Mesenchymal stem cell (in vitro differentiated cells and primary cell): ENCODE measurements around the gene CDRT15. TPM values are rescaled to one million over a fixed set of nuclear protein-coding genes. Genes with fewer than 3 reads are reported as not detected.
"Not testable (repeated sequence)": the region's sequence is repeated elsewhere in the genome, so short reads cannot be mapped to it uniquely, and the experiment has no call there.

Source experiments
- DNase-seq: peaks from one replicate; pipeline ENCODE4 v3.0.0-alpha.2; 2013
- H2AFZ ChIP-seq: one replicate; pipeline ENCODE4 v1.6.1; 2013; ENCODE audit warnings: low read depth, mild to moderate bottlenecking, control low read depth, inconsistent platforms, low read length, moderate library complexity
- H2AK5ac ChIP-seq: 2 replicates; pipeline ENCODE4 v1.6.1; 2013; ENCODE audit warnings: low read length, moderate library complexity, mild to moderate bottlenecking, inconsistent platforms; ENCODE audit not compliant: severe bottlenecking
- H2BK120ac ChIP-seq: one replicate; pipeline ENCODE4 v1.6.1; 2013; ENCODE audit warnings: low read depth, mild to moderate bottlenecking, inconsistent platforms, low read length, moderate library complexity
- H2BK12ac ChIP-seq, 2 experiments: one replicate each; pipeline ENCODE4 v1.6.1; 2013; ENCODE audit warnings: inconsistent platforms in 2 of 2, low read length in 2 of 2, mild to moderate bottlenecking in 2 of 2, moderate library complexity in 2 of 2, control low read depth in 1 of 2
- H2BK15ac ChIP-seq: one replicate; pipeline ENCODE4 v1.6.1; 2013; ENCODE audit warnings: mild to moderate bottlenecking, low read depth, inconsistent platforms; ENCODE audit not compliant: poor library complexity, severe bottlenecking
- H2BK5ac ChIP-seq: 2 replicates; pipeline ENCODE4 v1.6.1; 2013; ENCODE audit warnings: low read depth, mild to moderate bottlenecking, low read length, control low read depth, inconsistent platforms; ENCODE audit not compliant: poor library complexity, severe bottlenecking
- H3K14ac ChIP-seq, 2 experiments: one replicate each; pipeline ENCODE4 v1.6.1; 2013; ENCODE audit warnings: inconsistent platforms in 2 of 2, low read length in 2 of 2, control low read depth in 1 of 2, mild to moderate bottlenecking in 1 of 2, moderate library complexity in 1 of 2
- H3K18ac ChIP-seq, 2 experiments: one replicate each; pipeline ENCODE4 v1.6.1; 2013; ENCODE audit warnings: inconsistent platforms in 2 of 2, low read length in 2 of 2, control low read depth in 1 of 2, low read depth in 1 of 2, mild to moderate bottlenecking in 1 of 2
- H3K23ac ChIP-seq, 2 experiments: one replicate each; pipeline ENCODE4 v1.6.1; 2013; ENCODE audit warnings: inconsistent platforms in 2 of 2, low read length in 2 of 2, mild to moderate bottlenecking in 2 of 2, moderate library complexity in 2 of 2, control low read depth in 1 of 2
- H3K27ac ChIP-seq: 2 replicates; pipeline ENCODE4 v1.5.1; 2013; ENCODE audit warnings: mild to moderate bottlenecking, moderate library complexity, low read length, control low read depth, inconsistent platforms; ENCODE audit not compliant: poor library complexity, severe bottlenecking
- H3K27me3 ChIP-seq, 2 experiments: 2 replicates each; pipeline versions ENCODE4 v1.6.1 to v1.7.0; 2013; ENCODE audit warnings: low read length in 2 of 2, mild to moderate bottlenecking in 2 of 2, moderate library complexity in 2 of 2, control low read depth in 1 of 2, inconsistent platforms in 1 of 2; ENCODE audit not compliant: control insufficient read depth in 1 of 2, insufficient read depth in 1 of 2
- H3K36me3 ChIP-seq, 2 experiments: 2 replicates each; pipeline versions ENCODE4 v1.6.1 to v1.7.0; 2013; ENCODE audit warnings: low read length in 2 of 2, control low read depth in 1 of 2, inconsistent platforms in 1 of 2, low read depth in 1 of 2, mild to moderate bottlenecking in 1 of 2; ENCODE audit not compliant: insufficient read depth in 2 of 2, control insufficient read depth in 1 of 2
- H3K4ac ChIP-seq, 2 experiments: one replicate each; pipeline ENCODE4 v1.6.1; 2013; ENCODE audit warnings: inconsistent platforms in 2 of 2, low read length in 2 of 2, mild to moderate bottlenecking in 2 of 2, moderate library complexity in 2 of 2, control low read depth in 1 of 2, low read depth in 1 of 2
- H3K4me1 ChIP-seq: 2 replicates; pipeline ENCODE4 v1.6.1; 2013; ENCODE audit warnings: low read depth, low read length, control low read depth; ENCODE audit not compliant: control insufficient read depth, insufficient read depth
- H3K4me2 ChIP-seq: 2 replicates; pipeline ENCODE4 v1.6.1; 2013; ENCODE audit warnings: low read length, mild to moderate bottlenecking, inconsistent platforms; ENCODE audit not compliant: poor library complexity, severe bottlenecking
- H3K4me3 ChIP-seq, 2 experiments: 2 replicates each; pipeline versions ENCODE4 v1.5.1 to v1.7.0; 2013; ENCODE audit warnings: low read length in 2 of 2, mild to moderate bottlenecking in 2 of 2, control low read depth in 1 of 2, low read depth in 1 of 2; ENCODE audit not compliant: insufficient read depth in 1 of 2
- H3K79me1 ChIP-seq: replicated peaks from 2 replicates; pipeline ENCODE4 v1.6.1; 2013; ENCODE audit warnings: mild to moderate bottlenecking, control low read depth, low read length, inconsistent platforms; ENCODE audit not compliant: poor library complexity, severe bottlenecking
- H3K9ac ChIP-seq: 2 replicates; pipeline ENCODE4 v1.7.0; 2013; ENCODE audit warnings: mild to moderate bottlenecking, low read length, moderate library complexity
- H3K9me3 ChIP-seq: 2 replicates; pipeline ENCODE4 v1.7.0; 2013; ENCODE audit warnings: mild to moderate bottlenecking, low read length; ENCODE audit not compliant: control insufficient read depth
- H4K8ac ChIP-seq: one replicate; pipeline ENCODE4 v1.6.1; 2013; ENCODE audit warnings: inconsistent platforms, mild to moderate bottlenecking, low read length, moderate library complexity
- H4K91ac ChIP-seq: one replicate; pipeline ENCODE4 v1.6.1; 2013; ENCODE audit warnings: mild to moderate bottlenecking, low read length, inconsistent platforms
- WGBS: methylation state at CpG from one replicate; pipeline ENCODE4 v1.1.7; 2013; ENCODE audit warnings: mixed read lengths; 5-methylcytosine and 5-hydroxymethylcytosine counted together
- polyA plus RNA-seq, 2 experiments: library from polyadenylated mRNA; stranded (reverse); fragments of 200-250 nt; gene quantifications; one replicate each; pipeline ENCODE4 v1.2.3, GENCODE V29; 2013

Gene CDRT15
- polyA plus RNA-seq (2013, experiment 1 of 2) = not detected
- not detected for polyA plus RNA-seq (2013, experiment 2 of 2)

- not testable (repeated sequence) for H2BK5ac ChIP-seq, H3K23ac ChIP-seq, H2AK5ac ChIP-seq, H3K9ac ChIP-seq, H3K4ac ChIP-seq, H4K8ac ChIP-seq, H3K27ac ChIP-seq, H3K9me3 ChIP-seq, H2BK15ac ChIP-seq, H3K79me1 ChIP-seq, DNase-seq, H3K4me2 ChIP-seq, H3K14ac ChIP-seq, H3K36me3 ChIP-seq, H3K4me1 ChIP-seq, H3K27me3 ChIP-seq, H4K91ac ChIP-seq, H3K4me3 ChIP-seq, H2BK12ac ChIP-seq, H3K18ac ChIP-seq, H2BK120ac ChIP-seq, H2AFZ ChIP-seq
- 92% methylated on average over 8 of the region's 11 CpGs for WGBS
Measured at GRCh38 chr17:14236762-14237161, at the start of gene CDRT15. Gene CDRT15, minus strand, starts transcription at chr17:14236862. Its CDS starts 29 bp downstream, at chr17:14236833.

- Histone ChIP-seq H3K27ac (no peak overlapping the region), H2AK5ac (no peak overlapping the region)
- 88% methylated on average over 1 of the region's 2 CpGs for WGBS
Measured at GRCh38 chr17:14282726-14283125, 46.1 kb upstream of the CDRT15 start.

GRCh38 chr17:14281530-14281929, 44.9 kb upstream of the CDRT15 start:
- Histone ChIP-seq H4K8ac (no peak overlapping the region), H2AK5ac (no peak overlapping the region), H4K91ac (no peak overlapping the region), H3K18ac (no peak overlapping the region), H3K79me1 (no peaks in the 10 kb centered on the region), H3K4ac (no peak overlapping the region), H3K14ac (no peak overlapping the region), H3K27ac (no peak overlapping the region), H3K23ac (no peak overlapping the region), H2BK15ac (no peak overlapping the region), H3K4me1 (no peaks in the 10 kb centered on the region), H3K4me3 (no peak overlapping the region), H2BK120ac (no peak overlapping the region), H3K4me2 (no peak overlapping the region), H2BK5ac (no peak overlapping the region), H3K9ac (no peak overlapping the region), H2AFZ (no peak overlapping the region), H2BK12ac (no peak overlapping the region), H3K9me3 (no peaks in the 10 kb centered on the region), H3K36me3 (no peaks in the 10 kb centered on the region), H3K27me3 (peaks cover 0 to 7% of the 10 kb centered on the region in 2 experiments)
- DNase-seq = no peak
- WGBS = 100% methylated on average over 2 of the region's 3 CpGs

More at GRCh38 chr17:14282726-14283125, 46.1 kb upstream of the CDRT15 start:
- Histone ChIP-seq H3K4me3 (no peak overlapping the region), H3K23ac (no peak overlapping the region), H2BK120ac (no peak overlapping the region), H3K4ac (no peak overlapping the region), H2BK5ac (no peak overlapping the region), H3K36me3 (no peaks in the 10 kb centered on the region), H4K8ac (no peak overlapping the region), H2BK15ac (no peak overlapping the region), H2AFZ (no peak overlapping the region), H3K79me1 (no peaks in the 10 kb centered on the region), H3K14ac (no peak overlapping the region), H3K18ac (no peak overlapping the region), H4K91ac (no peak overlapping the region), H3K9me3 (no peaks in the 10 kb centered on the region), H3K4me1 (no peaks in the 10 kb centered on the region), H2BK12ac (no peak overlapping the region), H3K27me3 (peaks cover 0 to 7% of the 10 kb centered on the region in 2 experiments), H3K4me2 (no peak overlapping the region), H3K9ac (no peak overlapping the region)
- DNase-seq = no peak

DNA sequence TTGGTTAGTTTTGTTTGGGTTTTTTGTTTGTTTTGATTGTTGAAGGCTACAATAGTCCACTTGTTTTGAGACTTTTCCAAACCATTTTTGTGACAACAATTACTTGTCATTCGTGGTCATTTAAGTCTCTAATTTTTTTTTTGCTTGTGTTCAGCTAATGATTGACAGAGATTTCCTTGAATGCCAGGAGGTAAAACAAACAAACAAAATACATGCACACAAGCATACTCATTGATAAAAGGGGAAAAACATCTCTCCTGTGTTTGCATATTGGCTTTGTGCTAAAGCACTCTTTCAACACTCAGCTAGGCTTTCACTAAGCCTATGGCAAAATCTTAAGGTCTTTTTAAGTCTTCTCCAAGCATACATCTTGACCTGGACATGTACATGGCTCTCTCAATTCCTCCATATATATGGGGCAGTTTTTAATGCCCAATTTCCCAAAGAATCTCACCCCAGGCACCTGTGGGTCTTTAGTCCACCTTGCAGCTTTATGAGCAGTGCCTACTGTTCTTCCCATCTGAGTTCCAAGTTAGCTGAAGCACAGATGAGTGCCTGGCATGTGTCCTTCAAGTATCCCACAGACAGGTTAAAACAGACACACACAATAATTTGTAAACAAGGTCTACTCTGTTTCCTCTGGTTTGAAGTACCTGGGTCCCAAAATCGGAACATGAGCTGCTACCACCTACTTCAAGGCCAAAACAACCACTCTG, 40.0 kb upstream of the CDRT15 start:
- no peak overlapping the region for H3K27ac ChIP-seq
- no peak overlapping the region for H4K91ac ChIP-seq
- H2BK5ac ChIP-seq = no peak overlapping the region
- no peak for DNase-seq
- H3K79me1 ChIP-seq = no peaks in the 10 kb centered on the region
- H3K4ac ChIP-seq = no peak overlapping the region
- no peaks in the 10 kb centered on the region for H3K4me1 ChIP-seq
- H3K18ac ChIP-seq = no peak overlapping the region
- no CpG with 5 or more reads among the region's 2 CpGs for WGBS
- no peak overlapping the region for H2AFZ ChIP-seq
- H2BK120ac ChIP-seq = no peak overlapping the region
- H3K23ac ChIP-seq = no peak overlapping the region
- H4K8ac ChIP-seq = no peak overlapping the region
- H2AK5ac ChIP-seq = no peak overlapping the region
- no peak overlapping the region for H2BK12ac ChIP-seq
- no peaks in the 10 kb centered on the region for H3K36me3 ChIP-seq
- no peak overlapping the region for H3K14ac ChIP-seq
- H3K9ac ChIP-seq = no peak overlapping the region
- peaks cover 0 to 4% of the 10 kb centered on the region in 2 experiments for H3K27me3 ChIP-seq
- H2BK15ac ChIP-seq = no peak overlapping the region
- H3K4me2 ChIP-seq = no peak overlapping the region
- no peak overlapping the region for H3K4me3 ChIP-seq
- H3K9me3 ChIP-seq = no peaks in the 10 kb centered on the region
